A549 treated with ZK216348 at 1 μM for 4 hours (cell line): ENCODE results near the gene RIPPLY2. TPM values are rescaled to one million over a fixed set of nuclear protein-coding genes. Genes with fewer than 3 reads are reported as not detected.

Experiments
- total RNA-seq: library from RNA; stranded (reverse); fragments of 200-300 nt; extraction: Qiagen RNA extraction; gene quantifications from 5 replicates; pipeline ENCODE4 v1.2.3, GENCODE V29; 2022; ENCODE audit warnings: low read depth

The RIPPLY2 gene, protein sequence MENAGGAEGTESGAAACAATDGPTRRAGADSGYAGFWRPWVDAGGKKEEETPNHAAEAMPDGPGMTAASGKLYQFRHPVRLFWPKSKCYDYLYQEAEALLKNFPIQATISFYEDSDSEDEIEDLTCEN
- 0.65 to 0.91 TPM in 2 of 5 replicates, not detected in the others for total RNA-seq

GRCh38 chr6:83853178-83854000 is at the start of gene RIPPLY2:
TSS of gene RIPPLY2 (plus strand) at chr6:83853360. CDS start at chr6:83853417, 57 bp downstream.

DNA sequence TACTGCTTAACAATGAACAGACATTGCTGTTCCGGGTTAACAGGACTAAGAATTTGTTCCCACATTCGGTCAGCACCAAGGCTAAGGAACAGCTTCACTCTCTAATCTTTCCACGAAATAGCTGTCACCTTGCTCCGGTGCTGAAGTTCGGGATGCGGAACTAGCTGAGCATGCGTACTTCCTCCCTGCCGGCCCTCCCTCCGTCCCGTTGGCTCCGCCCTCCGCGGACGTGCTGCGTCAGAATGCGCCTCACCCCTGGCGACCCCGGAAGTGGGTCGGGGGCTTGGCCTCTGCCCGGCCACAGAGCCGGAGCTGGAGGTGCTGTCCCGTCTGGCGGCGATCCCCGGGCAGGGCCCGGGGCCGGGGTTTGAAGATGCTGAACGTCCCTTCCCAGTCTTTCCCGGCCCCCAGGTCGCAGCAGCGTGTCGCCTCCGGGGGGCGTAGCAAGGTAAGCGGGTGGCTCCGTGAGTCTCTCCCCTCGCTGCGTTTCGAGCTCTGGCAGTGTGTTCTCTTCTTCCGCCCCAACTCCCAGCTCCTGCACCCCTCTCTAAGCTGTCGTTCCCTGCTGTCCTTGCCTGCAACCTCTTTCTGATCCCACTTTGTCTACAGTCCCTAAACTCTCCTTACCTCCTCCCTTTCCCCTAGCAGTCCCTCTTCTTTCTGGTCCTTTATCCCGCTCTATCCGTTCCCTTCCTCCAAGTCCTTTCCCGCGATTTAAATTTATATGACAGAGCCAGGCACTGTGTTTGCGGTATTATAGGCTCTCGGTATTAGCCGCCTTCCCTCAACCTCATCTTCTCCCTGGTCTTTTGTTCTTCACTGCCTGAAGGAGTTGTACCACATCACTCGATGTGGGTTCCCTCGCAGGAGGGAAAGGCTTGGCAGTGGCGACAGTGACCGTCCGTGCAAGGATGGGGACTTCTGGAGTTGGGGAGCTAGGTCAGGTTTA is 6.5 kb downstream of the RIPPLY2 start, which contains the start of gene CYB5R4:
Gene CYB5R4, plus strand, starts transcription at position 280 of the 949 bp plus-strand sequence. Its CDS starts 94 bp downstream, at position 374.

Other genes with a start within 250 kb of the RIPPLY2 start
- gene SNAP91, start 144.3 kb upstream of the RIPPLY2 start, total RNA-seq = 0.12 to 0.49 TPM (median 0.24 TPM) in 5 replicates
- gene CYB5R4, start 6.3 kb downstream of the RIPPLY2 start, total RNA-seq = 17.8 to 28.7 TPM (median 24.7 TPM) in 5 replicates
- 1.1 to 2.0 TPM (median 1.8 TPM) in 5 replicates for gene MRAP2, start 180.4 kb downstream of the RIPPLY2 start, total RNA-seq